HFFc6 (cell line): ENCODE results near the gene SPEM1. TPM values are rescaled to one million over a fixed set of nuclear protein-coding genes. Genes with fewer than 3 reads are reported as not detected.

Experiments used
- DNase-seq: peaks from one replicate; pipeline ENCODE4 v3.0.0-alpha.2; 2018
- H3K27ac Mint-ChIP-seq: 2 replicates; pipeline ENCODE4 v1.8.0; 2020; ENCODE audit warnings: mild to moderate bottlenecking, mixed read lengths
- H3K27me3 Mint-ChIP-seq: 2 replicates; pipeline ENCODE4 v1.8.0; 2021; ENCODE audit warnings: mild to moderate bottlenecking, moderate library complexity, mixed read lengths; ENCODE audit not compliant: insufficient read depth
- H3K36me3 Mint-ChIP-seq: 2 replicates; pipeline ENCODE4 v1.8.0; 2021; ENCODE audit warnings: low read depth, mixed read lengths
- H3K4me1 Mint-ChIP-seq: 2 replicates; pipeline ENCODE4 v1.8.0; 2020; ENCODE audit warnings: low read depth, mixed read lengths
- H3K4me3 Mint-ChIP-seq: 2 replicates; pipeline ENCODE4 v1.8.0; 2020; ENCODE audit warnings: mild to moderate bottlenecking, moderate library complexity, mixed read lengths
- H3K9me3 Mint-ChIP-seq: 2 replicates; pipeline ENCODE4 v1.8.0; 2020; ENCODE audit warnings: mild to moderate bottlenecking, mixed read lengths
- total RNA-seq, 6 experiments: library from RNA; stranded (reverse); fragmentation: NEBNext Ultra II Directional; extraction: Animal tissue kit (Norgen Biotek cat#: 25700); gene quantifications; 2 replicates in 1 of 6; 3 replicates in 5 of 6; pipeline ENCODE4 v1.2.3, GENCODE V29; 2021
- TF ChIP-seq, protein P1 (sequence below): fragments of 200-600 bp; sonication (generic); IDR thresholded peaks from 2 replicates; pipeline ENCODE4 v1.5.0; 2021; ENCODE audit warnings: antibody characterized with exemption, mild to moderate bottlenecking

SPEM1 gene
- total RNA-seq, 6 experiments from 2014 or later: not detected

DNA sequence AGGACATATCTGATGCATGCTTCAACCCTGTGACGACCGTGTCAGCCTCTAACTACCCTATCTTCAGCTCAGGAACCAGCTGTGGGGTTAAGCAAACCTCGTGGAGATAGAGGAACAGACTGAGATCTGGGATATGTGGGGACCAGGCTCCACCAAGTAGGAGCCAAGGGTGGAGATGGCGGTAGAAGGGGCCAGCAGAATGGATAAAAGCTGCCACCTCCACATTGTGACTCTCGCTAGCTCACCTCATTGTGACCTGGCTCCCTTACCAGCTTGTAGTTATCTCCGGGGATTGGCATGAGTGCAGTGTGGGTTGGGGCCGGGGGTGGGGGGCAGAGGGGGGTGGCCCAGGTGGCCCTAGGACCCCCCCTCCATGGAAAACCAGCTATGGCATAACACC, 5.2 kb downstream of the SPEM1 start, which contains the start of gene SPEM2:
TSS of gene SPEM2 (plus strand) at position 301 of the 400 bp plus-strand sequence. CDS start at position 374, 73 bp downstream.
- no peak within 1 kb of the TSS for H3K4me3 Mint-ChIP-seq
- no peaks in the 10 kb centered on the region for H3K36me3 Mint-ChIP-seq
- H3K27me3 Mint-ChIP-seq: peaks cover 1% of the 10 kb centered on the region
- DNase-seq: no peak
- H3K4me1 Mint-ChIP-seq: no peaks in the 10 kb centered on the region
- TF ChIP-seq, protein P1, sequence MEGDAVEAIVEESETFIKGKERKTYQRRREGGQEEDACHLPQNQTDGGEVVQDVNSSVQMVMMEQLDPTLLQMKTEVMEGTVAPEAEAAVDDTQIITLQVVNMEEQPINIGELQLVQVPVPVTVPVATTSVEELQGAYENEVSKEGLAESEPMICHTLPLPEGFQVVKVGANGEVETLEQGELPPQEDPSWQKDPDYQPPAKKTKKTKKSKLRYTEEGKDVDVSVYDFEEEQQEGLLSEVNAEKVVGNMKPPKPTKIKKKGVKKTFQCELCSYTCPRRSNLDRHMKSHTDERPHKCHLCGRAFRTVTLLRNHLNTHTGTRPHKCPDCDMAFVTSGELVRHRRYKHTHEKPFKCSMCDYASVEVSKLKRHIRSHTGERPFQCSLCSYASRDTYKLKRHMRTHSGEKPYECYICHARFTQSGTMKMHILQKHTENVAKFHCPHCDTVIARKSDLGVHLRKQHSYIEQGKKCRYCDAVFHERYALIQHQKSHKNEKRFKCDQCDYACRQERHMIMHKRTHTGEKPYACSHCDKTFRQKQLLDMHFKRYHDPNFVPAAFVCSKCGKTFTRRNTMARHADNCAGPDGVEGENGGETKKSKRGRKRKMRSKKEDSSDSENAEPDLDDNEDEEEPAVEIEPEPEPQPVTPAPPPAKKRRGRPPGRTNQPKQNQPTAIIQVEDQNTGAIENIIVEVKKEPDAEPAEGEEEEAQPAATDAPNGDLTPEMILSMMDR: no peak
- H3K27ac Mint-ChIP-seq: no peak within 1 kb of the TSS
- no peaks in the 10 kb centered on the region for H3K9me3 Mint-ChIP-seq

DNA sequence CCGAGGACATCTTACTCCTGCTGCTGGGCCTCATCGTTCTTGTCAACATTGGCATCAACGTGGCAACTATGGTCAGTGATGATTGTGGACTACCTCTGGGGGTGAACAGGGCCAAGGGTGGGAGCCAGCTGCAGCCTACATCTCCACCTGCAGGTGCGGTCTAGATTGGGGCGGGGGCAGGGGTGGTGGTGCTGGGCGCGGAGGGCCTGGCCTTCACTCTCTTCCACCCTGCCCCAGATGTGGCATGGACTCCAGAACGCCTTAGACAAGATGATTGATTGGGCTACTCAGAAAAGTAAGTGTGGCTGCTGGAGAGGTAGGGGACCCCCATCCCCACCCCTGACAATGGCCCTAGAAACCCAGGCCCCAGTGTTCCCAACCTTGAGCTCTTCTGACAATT, 5.6 kb downstream of the SPEM1 start:
- H3K27ac Mint-ChIP-seq: no peak overlapping the region
- H3K4me1 Mint-ChIP-seq: no peaks in the 10 kb centered on the region
- H3K9me3 Mint-ChIP-seq: no peaks in the 10 kb centered on the region
- H3K27me3 Mint-ChIP-seq: peaks cover 1% of the 10 kb centered on the region
- no peak overlapping the region for H3K4me3 Mint-ChIP-seq
- no peak for DNase-seq
- TF ChIP-seq, protein P1: no peak
- no peaks in the 10 kb centered on the region for H3K36me3 Mint-ChIP-seq

DNA sequence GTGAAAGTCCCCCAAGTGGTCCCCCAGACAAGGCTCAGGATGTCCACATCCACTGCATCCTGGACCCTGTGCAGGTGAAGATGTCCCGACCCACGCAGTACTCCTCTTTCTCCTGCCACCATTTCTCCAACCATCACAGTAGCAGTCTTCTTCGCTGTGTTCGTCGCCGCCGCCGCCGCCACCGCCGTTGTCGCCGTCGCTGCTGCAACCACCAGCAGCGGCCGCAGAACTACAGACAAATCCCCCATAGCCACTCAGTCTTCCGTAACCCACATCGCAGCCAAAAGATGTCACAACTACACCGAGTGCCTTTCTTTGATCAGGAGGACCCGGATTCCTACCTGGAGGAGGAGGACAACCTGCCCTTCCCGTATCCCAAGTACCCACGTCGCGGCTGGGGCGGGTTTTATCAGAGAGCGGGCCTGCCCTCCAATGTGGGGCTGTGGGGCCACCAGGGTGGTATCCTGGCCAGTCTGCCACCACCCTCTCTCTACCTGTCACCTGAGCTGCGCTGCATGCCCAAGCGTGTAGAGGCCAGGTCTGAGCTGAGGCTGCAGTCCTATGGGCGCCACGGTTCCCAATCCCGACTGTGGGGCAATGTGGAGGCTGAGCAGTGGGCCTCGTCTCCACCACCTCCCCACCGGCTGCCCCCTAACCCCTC, 6.2 kb downstream of the SPEM1 start:
- TF ChIP-seq, protein P1: no peak
- Mint-ChIP-seq H3K27ac (no peak overlapping the region), H3K4me1 (peaks cover 3% of the 10 kb centered on the region; the same call in 1 of the 2 replicates), H3K27me3 (peaks cover 1% of the 10 kb centered on the region), H3K36me3 (no peaks in the 10 kb centered on the region), H3K4me3 (no peak overlapping the region), H3K9me3 (no peaks in the 10 kb centered on the region)
- no peak for DNase-seq

DNA sequence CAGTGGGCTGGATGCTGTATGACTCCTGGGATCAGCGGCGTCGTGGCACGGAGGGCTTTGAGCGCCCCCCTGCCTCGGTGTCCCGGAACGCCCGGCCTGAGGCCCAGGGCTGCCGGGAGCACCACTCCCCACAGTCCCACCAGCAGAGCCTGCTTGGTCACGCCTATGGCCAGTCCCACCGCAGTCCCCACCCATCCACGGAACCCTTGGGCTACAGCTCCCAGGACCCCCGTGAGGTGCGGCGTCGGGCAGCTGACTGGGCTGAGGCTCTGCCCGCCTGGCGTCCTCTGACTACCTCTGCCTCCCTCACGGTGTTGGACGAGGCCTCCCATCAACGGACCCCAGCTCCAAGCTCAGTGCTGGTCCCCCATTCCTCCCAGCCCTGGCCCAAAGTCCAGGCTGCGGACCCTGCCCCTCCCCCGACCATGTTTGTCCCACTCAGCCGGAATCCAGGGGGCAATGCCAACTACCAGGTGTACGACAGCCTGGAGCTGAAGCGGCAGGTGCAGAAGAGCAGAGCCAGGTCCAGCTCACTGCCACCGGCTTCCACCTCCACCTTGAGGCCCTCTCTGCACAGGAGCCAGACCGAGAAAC, 6.9 kb downstream of the SPEM1 start:
- H3K9me3 Mint-ChIP-seq: no peaks in the 10 kb centered on the region
- H3K4me3 Mint-ChIP-seq: no peak overlapping the region
- no peak for DNase-seq
- H3K36me3 Mint-ChIP-seq: no peaks in the 10 kb centered on the region
- H3K27me3 Mint-ChIP-seq: peaks cover 1% of the 10 kb centered on the region
- TF ChIP-seq, protein P1: no peak
- peaks cover 6% of the 10 kb centered on the region; the same call in 1 of the 2 replicates for H3K4me1 Mint-ChIP-seq
- H3K27ac Mint-ChIP-seq: no peak overlapping the region

DNA sequence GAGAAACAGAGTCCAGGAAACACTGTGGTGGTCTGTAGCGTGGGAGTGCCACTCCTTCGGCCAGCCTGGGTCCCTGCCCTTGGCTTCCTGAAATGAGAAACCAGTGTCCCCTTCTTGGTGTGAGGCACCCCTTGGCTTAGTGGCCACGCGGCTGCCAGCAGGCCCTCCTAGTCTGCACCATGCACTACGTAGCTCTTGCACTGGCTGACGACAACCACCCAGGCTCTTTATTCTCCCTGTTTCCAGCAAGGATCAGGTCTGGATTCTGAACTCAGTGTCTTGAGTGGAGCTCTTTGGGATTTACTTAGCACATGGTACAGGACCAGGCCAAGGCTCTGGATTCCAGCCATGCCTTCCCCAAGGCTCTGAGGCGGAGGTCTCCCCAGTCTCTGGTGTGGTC, 7.4 kb downstream of the SPEM1 start:
- Mint-ChIP-seq H3K27me3 (no peaks in the 10 kb centered on the region; the same call in none of the 2 replicates), H3K9me3 (no peaks in the 10 kb centered on the region), H3K4me1 (peaks cover 6% of the 10 kb centered on the region; the same call in 1 of the 2 replicates), H3K27ac (no peak overlapping the region), H3K36me3 (no peaks in the 10 kb centered on the region), H3K4me3 (no peak overlapping the region)
- TF ChIP-seq, protein P1: no peak
- DNase-seq: no peak
